ENCODE results near the gene TMEM208. TPM values are rescaled to one million over a fixed set of nuclear protein-coding genes. Genes with fewer than 3 reads are reported as not detected.

The TMEM208 gene
- total and polyA plus RNA-seq, 12 donors, result 7.6 to 92.0 (median 13.0) TPM

DNA sequence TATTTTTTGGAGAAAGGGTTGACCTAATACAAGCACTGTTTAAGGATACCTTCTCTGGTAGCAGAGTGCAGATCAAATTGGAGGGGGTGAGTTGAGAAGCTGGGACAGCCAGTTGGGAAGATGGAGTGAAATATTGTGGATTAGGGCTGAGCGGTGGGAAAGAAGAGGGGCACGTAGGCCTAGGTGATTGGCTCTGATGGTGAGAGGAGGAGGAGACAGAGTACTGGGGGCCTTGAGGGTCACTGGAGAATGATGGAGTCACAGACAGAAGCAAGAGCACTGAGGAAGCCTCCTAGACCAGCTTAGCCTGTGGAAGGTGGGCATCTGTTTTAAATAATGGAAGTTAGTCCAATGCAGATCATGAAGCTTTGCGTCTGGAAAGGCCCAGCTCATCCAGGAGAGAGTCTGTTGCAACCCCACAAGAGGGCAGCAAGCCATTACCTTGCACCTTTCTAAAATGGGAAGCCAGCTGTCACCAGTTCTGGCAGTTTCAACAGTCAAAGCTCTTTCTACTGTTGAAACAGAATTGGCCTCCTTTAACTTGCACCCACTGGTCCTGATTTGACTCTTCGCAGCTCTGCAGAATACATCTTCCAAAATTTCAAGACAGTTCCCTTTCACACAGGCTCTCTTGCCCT is 33.6 kb downstream of the TMEM208 start:
- Histone ChIP-seq H3K4me1 (peaks cover 0 to 8% (median 0%) of the 10 kb centered on the region in 9 donors), H3K27ac (no peak overlapping the region), H3K27me3 (peaks cover 0 to 5% (median 0%) of the 10 kb centered on the region in 7 donors), H3K36me3 (no peaks in the 10 kb centered on the region), H3K9me3 (no peaks in the 10 kb centered on the region), H3K4me3 (no peak overlapping the region)
- no peak for DNase-seq
- TF ChIP-seq, protein P1, sequence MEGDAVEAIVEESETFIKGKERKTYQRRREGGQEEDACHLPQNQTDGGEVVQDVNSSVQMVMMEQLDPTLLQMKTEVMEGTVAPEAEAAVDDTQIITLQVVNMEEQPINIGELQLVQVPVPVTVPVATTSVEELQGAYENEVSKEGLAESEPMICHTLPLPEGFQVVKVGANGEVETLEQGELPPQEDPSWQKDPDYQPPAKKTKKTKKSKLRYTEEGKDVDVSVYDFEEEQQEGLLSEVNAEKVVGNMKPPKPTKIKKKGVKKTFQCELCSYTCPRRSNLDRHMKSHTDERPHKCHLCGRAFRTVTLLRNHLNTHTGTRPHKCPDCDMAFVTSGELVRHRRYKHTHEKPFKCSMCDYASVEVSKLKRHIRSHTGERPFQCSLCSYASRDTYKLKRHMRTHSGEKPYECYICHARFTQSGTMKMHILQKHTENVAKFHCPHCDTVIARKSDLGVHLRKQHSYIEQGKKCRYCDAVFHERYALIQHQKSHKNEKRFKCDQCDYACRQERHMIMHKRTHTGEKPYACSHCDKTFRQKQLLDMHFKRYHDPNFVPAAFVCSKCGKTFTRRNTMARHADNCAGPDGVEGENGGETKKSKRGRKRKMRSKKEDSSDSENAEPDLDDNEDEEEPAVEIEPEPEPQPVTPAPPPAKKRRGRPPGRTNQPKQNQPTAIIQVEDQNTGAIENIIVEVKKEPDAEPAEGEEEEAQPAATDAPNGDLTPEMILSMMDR (IDR thresholded peaks at IDR 0.05), result peak; percentile 26 to 68 (median 58)
- intact Hi-C loops (cut with DNase I), result loop anchor here in 3 of 10 donors (5.0 to 10.0 kb wide), 3 partner anchors 134 to 144 kb away; partner anchors contain the start of gene TPPP3 (in 1 of the 3)
- peak; percentile 27 to 85 (median 70) for ATAC-seq
- WGBS, 2 donors, result 58 to 64% methylated on average over 4 of the region's 4 CpGs

DNA sequence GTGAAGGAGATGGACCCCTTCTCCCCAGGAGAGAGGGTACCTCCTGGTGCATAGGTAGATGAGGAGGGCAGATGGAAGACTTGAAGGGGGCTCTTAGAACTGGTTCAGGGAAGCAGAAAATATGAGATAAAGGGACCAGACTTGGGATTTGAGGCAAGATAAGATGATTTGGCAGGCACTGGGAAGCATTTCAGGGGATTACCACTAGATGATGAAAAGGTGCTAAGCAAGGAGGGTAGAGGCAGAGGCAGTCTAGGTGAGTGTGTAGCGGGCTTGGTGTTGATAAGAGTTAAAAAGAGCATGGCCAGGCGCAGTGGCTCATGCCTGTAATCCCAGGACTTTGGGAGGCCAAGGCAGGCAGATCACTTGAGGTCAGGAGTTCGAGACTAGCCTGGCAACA is 36.3 kb downstream of the TMEM208 start:
- TF ChIP-seq, protein P1 (IDR thresholded peaks at IDR 0.05), result no peak
- Histone ChIP-seq H3K27me3 (peaks cover 0 to 5% (median 0%) of the 10 kb centered on the region in 7 donors), H3K4me1 (peaks cover 0 to 11% (median 0%) of the 10 kb centered on the region in 9 donors), H3K9me3 (no peaks in the 10 kb centered on the region), H3K27ac (no peak overlapping the region), H3K4me3 (no peak overlapping the region), H3K36me3 (no peaks in the 10 kb centered on the region)
- no peak for ATAC-seq
- intact Hi-C loops (cut with DNase I), result loop anchor here in 3 of 10 donors (5.0 to 10.0 kb wide), 3 partner anchors 132 to 142 kb away; partner anchors contain the start of gene TPPP3 (in 1 of the 3)
- DNase-seq, result no peak
- WGBS, 2 donors, result 83 to 93% methylated on average over 3 of the region's 3 CpGs

DNA sequence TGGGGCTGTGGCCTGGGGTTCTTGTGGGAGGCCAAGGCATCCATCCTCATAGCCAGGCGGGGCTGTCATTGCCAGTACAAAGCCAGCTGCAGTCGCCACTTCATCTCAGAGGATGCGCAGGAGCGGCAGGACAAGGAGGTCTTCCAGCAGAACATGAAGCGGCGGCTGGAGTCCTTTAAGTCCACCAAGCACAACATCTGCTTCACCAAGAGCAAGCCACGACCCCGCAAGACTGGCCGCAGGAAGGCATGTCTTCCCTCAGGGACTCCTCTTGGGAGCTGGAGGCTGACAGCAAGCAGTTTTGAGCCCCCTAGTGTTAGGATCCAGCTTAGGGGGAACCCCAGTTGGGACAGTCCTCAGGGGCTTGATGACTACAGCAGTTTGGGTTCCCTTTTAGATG is 37.3 kb downstream of the TMEM208 start:
- no peak overlapping the region for H3K27ac ChIP-seq
- no peak overlapping the region for H3K4me3 ChIP-seq
- intact Hi-C loops (cut with DNase I), result loop anchor here in 3 of 10 donors (5.0 to 10.0 kb wide), 3 partner anchors 131 to 141 kb away; partner anchors contain the start of gene TPPP3 (in 1 of the 3)
- H3K36me3 ChIP-seq, result no peaks in the 10 kb centered on the region
- no peaks in the 10 kb centered on the region for H3K9me3 ChIP-seq
- WGBS, 2 donors, result 78 to 81% methylated on average over 9 of the region's 9 CpGs
- DNase-seq (no peak), ATAC-seq (no peak)
- TF ChIP-seq, protein P1 (IDR thresholded peaks at IDR 0.05), result peak in 2 of 9 donors; percentile 13
- H3K4me1 ChIP-seq, result peaks cover 0 to 17% (median 0%) of the 10 kb centered on the region in 9 donors
- peaks cover 0 to 5% (median 0%) of the 10 kb centered on the region in 7 donors for H3K27me3 ChIP-seq

DNA sequence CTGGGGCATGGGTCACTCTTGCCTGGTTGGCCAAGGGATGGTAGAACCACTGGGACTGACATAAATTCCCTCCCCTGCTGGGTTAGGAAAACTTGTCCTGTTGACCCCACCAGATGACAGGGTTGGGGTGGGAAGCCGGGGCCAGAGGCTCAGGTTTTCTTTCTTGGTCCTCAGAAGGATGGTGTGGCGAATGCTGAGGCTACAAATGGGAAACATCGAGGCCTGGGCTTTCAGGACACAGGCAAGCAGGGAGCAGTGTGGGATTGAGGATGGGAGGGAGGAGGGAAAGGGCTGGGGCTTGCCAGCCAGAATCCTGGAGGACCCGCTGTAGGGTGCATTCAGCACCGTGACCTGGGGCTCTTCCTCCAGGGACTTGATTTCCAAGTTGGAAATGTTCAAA is 37.9 kb downstream of the TMEM208 start:
- peaks cover 0 to 5% (median 0%) of the 10 kb centered on the region in 7 donors for H3K27me3 ChIP-seq
- no peaks in the 10 kb centered on the region for H3K36me3 ChIP-seq
- no peak for DNase-seq
- WGBS, 2 donors, result 88 to 89% methylated on average over 5 of the region's 5 CpGs
- H3K4me1 ChIP-seq, result peaks cover 0 to 17% (median 0%) of the 10 kb centered on the region in 9 donors
- TF ChIP-seq, protein P1 (IDR thresholded peaks at IDR 0.05), result no peak
- no peak for ATAC-seq
- no peaks in the 10 kb centered on the region for H3K9me3 ChIP-seq
- intact Hi-C loops (cut with DNase I), result loop anchor here in 3 of 10 donors (5.0 to 10.0 kb wide), 3 partner anchors 130 to 140 kb away; partner anchors contain the start of gene TPPP3 (in 1 of the 3)
- H3K27ac ChIP-seq, result no peak overlapping the region
- H3K4me3 ChIP-seq, result no peak overlapping the region
